ENCODE measurements around the gene TMEM250. TPM values are rescaled to one million over a fixed set of nuclear protein-coding genes. Genes with fewer than 3 reads are reported as not detected.

Gene TMEM250
- total and polyA plus RNA-seq, 10 donors = 10.7 to 31.3 (median 25.8) TPM

DNA sequence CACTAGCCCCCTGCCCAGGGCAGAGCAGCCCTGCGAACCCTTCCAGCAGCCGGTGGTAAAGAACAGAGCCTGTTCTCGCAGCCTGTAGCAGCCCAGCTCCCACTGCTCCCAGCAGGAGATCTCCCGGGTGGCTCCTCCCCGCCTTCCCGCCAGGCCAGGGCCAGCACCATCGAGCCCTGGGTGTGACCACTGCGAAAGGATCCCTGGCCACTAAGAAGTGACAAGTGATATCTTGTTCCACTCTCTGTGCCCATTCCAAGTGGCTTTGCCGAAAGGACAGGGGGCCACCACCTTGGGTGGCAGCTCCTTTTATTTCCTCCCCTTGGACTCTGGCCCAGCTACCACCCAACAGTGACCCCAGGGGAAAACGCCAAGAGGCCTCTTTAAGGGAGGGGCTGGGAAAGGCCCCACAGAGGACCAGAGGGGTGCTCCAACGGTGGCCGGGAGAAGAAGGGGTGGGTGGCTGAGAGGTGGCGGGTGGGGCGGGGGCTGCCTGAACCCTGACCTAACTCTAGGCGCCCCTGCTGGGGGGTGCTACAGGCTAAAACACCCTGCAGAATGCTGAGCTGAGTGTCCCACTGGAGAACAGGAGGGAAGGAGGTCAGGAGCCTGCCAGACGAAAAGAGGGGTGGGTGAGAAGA is 25.2 kb downstream of the TMEM250 start:
- Histone ChIP-seq H3K4me3 (peak overlapping the region; percentile 62 to 94 (median 84)), H3K9me3 (no peaks in the 10 kb centered on the region), H3K36me3 (peaks cover 0 to 12% (median 0%) of the 10 kb centered on the region in 6 donors), H3K27me3 (replicated peaks in 1 of 7) (peaks cover 0 to 47% (median 0%) of the 10 kb centered on the region in 7 donors), H3K27ac (peak overlapping the region; percentile 61 to 95 (median 92)), H3K4me1 (peaks cover 38 to 79% (median 72%) of the 10 kb centered on the region in 6 donors)
- DNase-seq = no peak
- 54 to 74% (median 64%) methylated on average over 15 to 16 of the region's 16 CpGs for WGBS, 5 donors
- intact Hi-C loops (cut with DNase I; ENCODE audit: low total_unique reads) = no loop called here
- TF ChIP-seq CTCF (IDR thresholded peaks at IDR 0.05 in 8 of 11, conservative IDR thresholded peaks at IDR 0.05 in 3 of 11) = no peak
- TF ChIP-seq POLR2AphosphoS5 (IDR thresholded peaks at IDR 0.05) = peak in 1 of 3 donors; percentile 33

DNA sequence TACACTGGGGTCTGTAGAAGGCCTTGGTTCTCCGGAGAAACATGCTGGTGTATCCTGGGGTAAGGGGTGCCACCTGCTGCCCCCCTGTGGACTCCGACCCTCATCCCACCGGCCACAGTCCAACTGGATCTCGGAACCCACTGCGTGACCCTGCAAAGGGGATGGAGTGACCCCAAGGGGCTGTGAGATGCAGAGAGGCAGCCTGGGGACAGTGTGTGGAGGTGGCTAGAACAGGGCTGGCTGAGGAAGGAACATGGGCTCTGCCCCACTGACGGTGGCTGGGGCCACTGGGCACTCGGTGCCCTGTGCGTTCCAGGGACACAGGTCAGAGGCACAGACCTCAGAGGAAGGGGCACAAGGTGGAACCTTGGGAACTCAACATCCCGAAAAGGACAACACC is 25.9 kb downstream of the TMEM250 start:
- TF ChIP-seq CTCF (IDR thresholded peaks at IDR 0.05 in 8 of 11, conservative IDR thresholded peaks at IDR 0.05 in 3 of 11) (no peak), POLR2A (IDR thresholded peaks at IDR 0.05) (no peak), POLR2AphosphoS5 (IDR thresholded peaks at IDR 0.05) (no peak)
- Histone ChIP-seq H3K4me3 (peak overlapping the region in 2 of 8 donors; percentile 85 to 94), H3K27ac (peak overlapping the region in 7 of 8 donors; percentile 84 to 95 (median 93)), H3K36me3 (peaks cover 0 to 12% (median 0%) of the 10 kb centered on the region in 6 donors), H3K9me3 (no peaks in the 10 kb centered on the region), H3K27me3 (replicated peaks in 1 of 7) (peaks cover 0 to 47% (median 0%) of the 10 kb centered on the region in 7 donors), H3K4me1 (peaks cover 38 to 85% (median 76%) of the 10 kb centered on the region in 6 donors)
- no peak for DNase-seq
- intact Hi-C loops (cut with DNase I; ENCODE audit: low total_unique reads) = no loop called here
- 67 to 80% (median 74%) methylated on average over 7 to 9 of the region's 9 CpGs for WGBS, 5 donors

DNA sequence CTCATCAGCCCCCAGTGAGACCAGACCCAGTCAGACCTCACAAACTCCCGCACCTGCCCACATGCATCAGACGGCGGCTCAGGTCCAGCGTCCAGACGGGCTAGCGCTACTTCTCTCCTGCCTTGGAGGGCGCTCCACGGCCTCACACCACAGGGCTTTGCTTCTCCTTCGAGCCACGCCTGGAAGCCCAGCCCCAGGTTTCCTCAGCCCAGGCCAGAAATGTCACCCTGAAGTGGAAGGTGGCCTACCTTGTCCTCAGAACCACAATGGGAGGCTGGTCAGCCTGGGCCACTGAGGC is 26.4 kb downstream of the TMEM250 start:
- intact Hi-C loops (cut with DNase I; ENCODE audit: low total_unique reads) = no loop called here
- WGBS, 5 donors = 79 to 93% (median 88%) methylated on average over 10 of the region's 10 CpGs
- H3K27me3 ChIP-seq (replicated peaks in 1 of 7) = peaks cover 0 to 51% (median 0%) of the 10 kb centered on the region in 7 donors
- DNase-seq = no peak
- no peaks in the 10 kb centered on the region for H3K9me3 ChIP-seq
- peak overlapping the region in 3 of 8 donors; percentile 93 to 95 (median 94) for H3K27ac ChIP-seq
- no peak for TF ChIP-seq CTCF (IDR thresholded peaks at IDR 0.05 in 8 of 11, conservative IDR thresholded peaks at IDR 0.05 in 3 of 11)
- no peak for TF ChIP-seq POLR2A (IDR thresholded peaks at IDR 0.05)
- no peak for TF ChIP-seq POLR2AphosphoS5 (IDR thresholded peaks at IDR 0.05)
- H3K36me3 ChIP-seq = peaks cover 0 to 12% (median 0%) of the 10 kb centered on the region in 6 donors
- no peak overlapping the region for H3K4me3 ChIP-seq
- H3K4me1 ChIP-seq = peaks cover 38 to 90% (median 79%) of the 10 kb centered on the region in 6 donors

DNA sequence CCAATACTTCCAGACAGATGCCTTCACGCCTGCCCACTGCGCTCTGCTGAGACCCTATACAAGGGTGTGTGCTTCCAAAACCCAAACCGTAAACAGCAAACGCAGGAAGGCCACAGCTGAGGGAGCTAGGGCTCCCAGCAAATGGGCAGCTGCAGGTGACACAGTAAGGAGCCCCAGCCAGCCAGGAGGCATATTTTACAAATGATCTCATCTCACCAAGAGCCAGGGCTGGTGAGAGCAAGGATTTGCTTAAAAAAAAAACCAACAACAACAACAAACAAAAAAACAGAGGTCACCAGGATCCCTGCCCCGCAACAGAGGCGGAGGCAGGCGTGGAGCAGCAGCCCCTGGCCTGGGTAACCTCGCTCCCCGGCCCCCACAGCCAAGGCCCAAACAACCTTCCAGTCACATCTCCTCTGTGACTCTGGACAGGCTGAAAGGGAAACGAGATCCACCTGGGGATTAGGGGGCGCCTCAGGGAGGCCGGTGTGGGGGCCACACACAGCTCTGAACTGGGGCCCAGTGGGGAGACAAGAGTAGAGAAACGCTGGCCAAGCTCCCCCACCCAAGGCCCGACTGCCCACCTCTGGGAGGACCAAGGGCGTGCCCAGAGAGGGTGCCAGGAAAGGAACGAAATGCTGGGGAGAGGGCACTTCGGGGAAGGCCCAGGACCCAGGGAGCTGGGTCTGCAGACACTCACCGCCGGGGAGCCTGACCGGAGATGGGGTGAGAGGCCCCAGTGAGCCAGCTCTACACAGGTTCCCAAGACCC is 26.9 kb downstream of the TMEM250 start:
- 78 to 94% (median 91%) methylated on average over 19 to 20 of the region's 20 CpGs for WGBS, 5 donors
- H3K9me3 ChIP-seq = no peaks in the 10 kb centered on the region
- peaks cover 0 to 12% (median 0%) of the 10 kb centered on the region in 6 donors for H3K36me3 ChIP-seq
- TF ChIP-seq POLR2A (IDR thresholded peaks at IDR 0.05) (no peak), POLR2AphosphoS5 (IDR thresholded peaks at IDR 0.05) (no peak), CTCF (IDR thresholded peaks at IDR 0.05 in 8 of 11, conservative IDR thresholded peaks at IDR 0.05 in 3 of 11) (no peak)
- H3K4me3 ChIP-seq = no peak overlapping the region
- no peak for DNase-seq
- H3K27me3 ChIP-seq (replicated peaks in 1 of 7) = peaks cover 0 to 47% (median 0%) of the 10 kb centered on the region in 7 donors
- intact Hi-C loops (cut with DNase I; ENCODE audit: low total_unique reads) = no loop called here
- peaks cover 38 to 93% (median 81%) of the 10 kb centered on the region in 6 donors for H3K4me1 ChIP-seq
- H3K27ac ChIP-seq = peak overlapping the region in 4 of 8 donors; percentile 15 to 95 (median 76)
